GM12878 (cell line): ENCODE results near the gene MMP15.

Experiments
- CHD2 ChIP-seq: IDR thresholded peaks from 2 replicates; pipeline ENCODE4 v1.6.1; 2011; ENCODE audit warnings: low read depth, low read length, improper control_type of control experiment, borderline replicate concordance
- CREM ChIP-seq: IDR thresholded peaks from 2 replicates; pipeline ENCODE4 v1.6.1; 2014; ENCODE audit warnings: antibody characterized with exemption, low read depth
- CTCF ChIP-seq, 3 experiments: IDR thresholded peaks in 2 of 3; conservative IDR thresholded peaks in 1 of 3; 2 replicates each; pipeline ENCODE4 v1.5.1; 2011; ENCODE audit warnings: low read depth in 3 of 3, low read length in 3 of 3, mild to moderate bottlenecking in 3 of 3, control low read depth in 2 of 3, moderate library complexity in 2 of 3, inconsistent platforms in 1 of 3, mixed read lengths in 1 of 3; ENCODE audit not compliant: control insufficient read depth in 2 of 3, insufficient read depth in 1 of 3; ENCODE audit errors: extremely low read depth in 1 of 3
- EZH2 ChIP-seq: IDR thresholded peaks from 2 replicates; pipeline ENCODE4 v1.6.1; 2012; ENCODE audit warnings: low read depth, mild to moderate bottlenecking, control low read depth, inconsistent platforms, low read length, borderline replicate concordance; ENCODE audit not compliant: control insufficient read depth
- JUNB ChIP-seq: IDR thresholded peaks from 2 replicates; pipeline ENCODE4 v1.6.1; 2016; ENCODE audit warnings: antibody characterized with exemption, mild to moderate bottlenecking
- MAX ChIP-seq: IDR thresholded peaks from 2 replicates; pipeline ENCODE4 v1.6.1; 2012; ENCODE audit warnings: low read depth, low read length, improper control_type of control experiment
- MXI1 ChIP-seq: fragments of 150-350 bp; IDR thresholded peaks from 2 replicates; pipeline ENCODE4 v1.6.1; 2011; ENCODE audit warnings: low read depth, mild to moderate bottlenecking, inconsistent platforms, low read length, improper control_type of control experiment
- NFIC ChIP-seq: IDR thresholded peaks from 2 replicates; pipeline ENCODE4 v1.6.1; 2012; ENCODE audit warnings: low read depth, mild to moderate bottlenecking, inconsistent platforms, low read length, moderate library complexity
- NR2F1 ChIP-seq: fragments of 450-650 bp; conservative IDR thresholded peaks from 2 replicates; pipeline ENCODE4 v1.6.1; 2017; ENCODE audit warnings: mild to moderate bottlenecking
- SIN3A ChIP-seq: IDR thresholded peaks from 2 replicates; pipeline ENCODE4 v1.6.1; 2012; ENCODE audit warnings: low read depth, low read length, improper control_type of control experiment
- TAF1 ChIP-seq: IDR thresholded peaks from 2 replicates; pipeline ENCODE4 v1.6.1; 2011; ENCODE audit warnings: mild to moderate bottlenecking, low read depth, low read length, borderline replicate concordance
- TBL1XR1 ChIP-seq: IDR thresholded peaks from 2 replicates; pipeline ENCODE4 v1.6.1; 2012; ENCODE audit warnings: low read depth, low read length, improper control_type of control experiment
- ZBTB40 ChIP-seq: fragments of 450-650 bp; IDR thresholded peaks from 2 replicates; pipeline ENCODE4 v1.6.1; 2016; ENCODE audit warnings: mild to moderate bottlenecking, moderate library complexity, borderline replicate concordance
- ZNF274 ChIP-seq: IDR thresholded peaks from one replicate; pipeline ENCODE4 v1.8.0; 2011; ENCODE audit not compliant: insufficient read length, insufficient read depth

GRCh38 chr16:57979006-57979585, 46.5 kb upstream of the MMP15 start:
- TF ChIP-seq MAX (no peak), CREM (no peak), NFIC (no peak), TBL1XR1 (no peak), ZBTB40 (no peak), MXI1 (no peak), SIN3A (no peak), CHD2 (no peak), ZNF274 (no peak), CTCF (IDR thresholded peaks at IDR 0.05 in 2 of 3, conservative IDR thresholded peaks at IDR 0.05 in 1 of 3; ENCODE audit: control insufficient read depth in 2 of 3, extremely low read depth in 1 of 3, insufficient read depth in 1 of 3, low read depth in 3 of 3, low read length in 3 of 3) (no peak), JUNB (no peak), NR2F1 (no peak), TAF1 (no peak), EZH2 (no peak)
